Measurements from ENCODE around the gene SNX6.

DNA sequence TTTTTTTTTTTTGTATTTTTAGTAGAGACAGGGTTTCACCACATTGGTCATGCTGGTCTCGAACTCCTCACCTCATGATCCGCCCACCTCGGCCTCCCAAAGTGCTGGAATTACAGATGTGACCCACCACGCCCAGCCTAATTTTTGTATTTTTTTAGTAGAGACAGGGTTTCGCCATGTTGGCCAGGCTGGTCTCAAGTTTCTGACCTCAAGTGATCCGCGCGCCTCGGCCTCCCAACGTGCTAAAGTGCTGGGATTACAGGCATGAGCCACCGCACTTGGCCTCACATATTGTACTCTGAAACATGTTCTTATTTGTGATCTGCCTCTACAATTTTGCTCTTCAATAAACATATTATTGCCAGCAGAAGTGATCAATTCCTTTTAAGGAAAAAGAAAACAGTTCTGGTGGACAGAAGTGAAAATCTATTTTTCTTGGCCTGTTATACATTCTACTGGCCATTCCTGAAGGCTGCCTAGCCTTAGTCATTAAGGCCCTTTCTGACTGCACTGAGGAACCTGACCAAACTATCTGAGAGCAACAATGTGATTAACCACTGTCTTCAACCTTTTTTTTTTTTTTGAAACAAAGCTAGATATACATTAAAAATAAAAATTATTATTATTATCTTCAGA is 36.1 kb downstream of the SNX6 start:
- TF ChIP-seq EZH2 (IDR thresholded peaks at IDR 0.05; ENCODE audit: low read length, unreplicated experiment), result no peak
- TF ChIP-seq, protein P1, sequence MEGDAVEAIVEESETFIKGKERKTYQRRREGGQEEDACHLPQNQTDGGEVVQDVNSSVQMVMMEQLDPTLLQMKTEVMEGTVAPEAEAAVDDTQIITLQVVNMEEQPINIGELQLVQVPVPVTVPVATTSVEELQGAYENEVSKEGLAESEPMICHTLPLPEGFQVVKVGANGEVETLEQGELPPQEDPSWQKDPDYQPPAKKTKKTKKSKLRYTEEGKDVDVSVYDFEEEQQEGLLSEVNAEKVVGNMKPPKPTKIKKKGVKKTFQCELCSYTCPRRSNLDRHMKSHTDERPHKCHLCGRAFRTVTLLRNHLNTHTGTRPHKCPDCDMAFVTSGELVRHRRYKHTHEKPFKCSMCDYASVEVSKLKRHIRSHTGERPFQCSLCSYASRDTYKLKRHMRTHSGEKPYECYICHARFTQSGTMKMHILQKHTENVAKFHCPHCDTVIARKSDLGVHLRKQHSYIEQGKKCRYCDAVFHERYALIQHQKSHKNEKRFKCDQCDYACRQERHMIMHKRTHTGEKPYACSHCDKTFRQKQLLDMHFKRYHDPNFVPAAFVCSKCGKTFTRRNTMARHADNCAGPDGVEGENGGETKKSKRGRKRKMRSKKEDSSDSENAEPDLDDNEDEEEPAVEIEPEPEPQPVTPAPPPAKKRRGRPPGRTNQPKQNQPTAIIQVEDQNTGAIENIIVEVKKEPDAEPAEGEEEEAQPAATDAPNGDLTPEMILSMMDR (conservative IDR thresholded peaks at IDR 0.05; ENCODE audit: low read depth, low read length), result no peak
- no peak for TF ChIP-seq EZH2phosphoT487 (IDR thresholded peaks at IDR 0.05; ENCODE audit: borderline replicate concordance, low read length)
